NCI-H2196 treated with DMSO at 0.1 percent for 48 hours (cell line): ENCODE data around the gene GRK1.

Source experiments
- DNase-seq: peaks from one replicate; lab custom pipeline; 2025; ENCODE audit not compliant: unreplicated experiment; lab: John Stamatoyannopoulos, UW

The GRK1 gene

GRCh38 chr13:113774177-113775107, 107.4 kb downstream of the GRK1 start:
- no peak for DNase-seq

- no peak for DNase-seq
Measured at GRCh38 chr13:113775451-113776145, 108.6 kb downstream of the GRK1 start.

- peak; percentile 40 for DNase-seq
Measured at GRCh38 chr13:113776231-113777125, 109.5 kb downstream of the GRK1 start.

GRCh38 chr13:113777311-113778260, 110.6 kb downstream of the GRK1 start:
- no peak for DNase-seq

GRCh38 chr13:113781571-113781970, 114.6 kb downstream of the GRK1 start:
- no peak for DNase-seq

DNA sequence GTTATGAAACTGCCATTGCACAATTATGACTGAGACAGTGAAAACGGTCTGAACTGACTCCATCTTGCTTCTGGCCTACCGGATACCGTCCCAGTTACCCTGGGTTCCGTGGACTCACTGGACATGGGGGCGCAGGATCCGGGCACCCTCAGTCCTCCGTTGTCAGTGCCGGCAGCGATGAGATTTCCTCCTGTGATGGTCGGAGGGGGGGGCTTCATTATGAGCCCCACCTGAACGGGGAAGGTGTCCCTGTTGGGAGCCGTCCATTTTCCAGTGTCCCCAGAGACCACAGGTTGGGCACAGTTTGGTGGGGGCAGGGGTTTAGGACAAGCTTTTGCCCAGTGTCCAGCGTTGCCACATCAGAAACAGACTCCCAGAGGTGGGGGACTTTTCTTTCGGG, 115.5 kb downstream of the GRK1 start:
- DNase-seq = no peak

DNA sequence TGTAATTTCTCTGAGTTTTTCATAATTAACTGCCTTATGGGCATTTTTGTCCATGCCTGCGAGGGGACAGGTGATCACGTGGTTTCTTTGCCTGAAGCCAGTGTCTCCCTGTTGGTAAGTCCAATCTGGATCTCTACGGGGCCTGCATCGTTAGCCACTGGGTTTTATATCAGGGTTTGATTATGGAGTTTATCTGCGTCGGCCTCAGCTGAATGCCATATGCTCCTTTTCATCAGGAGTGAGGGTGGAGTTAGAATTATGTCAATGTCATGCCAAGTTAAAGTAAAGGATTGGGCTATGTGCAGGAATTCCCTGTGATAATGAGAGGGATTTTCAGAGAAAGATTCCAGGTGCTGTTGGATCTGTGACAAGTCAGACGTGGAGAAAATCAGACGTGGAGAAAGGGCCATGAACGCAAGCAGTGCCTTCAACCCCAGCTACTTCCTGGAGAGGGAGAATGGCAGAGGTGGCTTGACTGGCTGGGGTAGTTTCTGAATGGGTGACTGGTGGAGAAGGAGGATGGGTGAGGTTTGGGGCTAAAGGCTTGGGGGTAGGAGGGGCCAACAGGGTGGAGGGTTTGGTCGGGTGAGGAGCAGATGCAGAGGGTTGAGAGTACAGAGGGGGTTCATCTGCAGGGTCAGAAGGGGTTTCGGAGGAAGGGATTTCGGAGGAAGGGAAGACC, 116.3 kb downstream of the GRK1 start:
- DNase-seq = no peak

GRCh38 chr13:113783966-113784644, 117.1 kb downstream of the GRK1 start:
- DNase-seq = no peak

DNA sequence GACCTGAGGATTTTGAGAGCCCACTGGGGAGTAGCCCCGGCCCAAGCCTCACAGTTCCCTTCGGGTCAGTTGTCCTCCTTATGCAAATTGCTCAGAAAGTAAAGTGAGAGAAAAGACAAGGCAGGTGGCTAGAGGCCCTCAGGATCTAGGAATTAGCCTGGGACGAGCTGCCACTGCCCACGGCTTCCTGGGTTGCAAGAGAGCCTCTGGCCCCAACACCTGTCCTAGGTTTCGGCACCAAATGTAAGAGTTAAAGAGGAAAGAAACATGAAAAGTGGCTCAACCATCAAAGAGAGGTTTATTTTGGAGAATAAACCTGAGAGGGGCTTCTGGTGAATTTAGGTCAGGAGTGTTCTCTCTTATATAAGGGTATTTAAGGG, 117.6 kb downstream of the GRK1 start:
- DNase-seq = no peak

DNA sequence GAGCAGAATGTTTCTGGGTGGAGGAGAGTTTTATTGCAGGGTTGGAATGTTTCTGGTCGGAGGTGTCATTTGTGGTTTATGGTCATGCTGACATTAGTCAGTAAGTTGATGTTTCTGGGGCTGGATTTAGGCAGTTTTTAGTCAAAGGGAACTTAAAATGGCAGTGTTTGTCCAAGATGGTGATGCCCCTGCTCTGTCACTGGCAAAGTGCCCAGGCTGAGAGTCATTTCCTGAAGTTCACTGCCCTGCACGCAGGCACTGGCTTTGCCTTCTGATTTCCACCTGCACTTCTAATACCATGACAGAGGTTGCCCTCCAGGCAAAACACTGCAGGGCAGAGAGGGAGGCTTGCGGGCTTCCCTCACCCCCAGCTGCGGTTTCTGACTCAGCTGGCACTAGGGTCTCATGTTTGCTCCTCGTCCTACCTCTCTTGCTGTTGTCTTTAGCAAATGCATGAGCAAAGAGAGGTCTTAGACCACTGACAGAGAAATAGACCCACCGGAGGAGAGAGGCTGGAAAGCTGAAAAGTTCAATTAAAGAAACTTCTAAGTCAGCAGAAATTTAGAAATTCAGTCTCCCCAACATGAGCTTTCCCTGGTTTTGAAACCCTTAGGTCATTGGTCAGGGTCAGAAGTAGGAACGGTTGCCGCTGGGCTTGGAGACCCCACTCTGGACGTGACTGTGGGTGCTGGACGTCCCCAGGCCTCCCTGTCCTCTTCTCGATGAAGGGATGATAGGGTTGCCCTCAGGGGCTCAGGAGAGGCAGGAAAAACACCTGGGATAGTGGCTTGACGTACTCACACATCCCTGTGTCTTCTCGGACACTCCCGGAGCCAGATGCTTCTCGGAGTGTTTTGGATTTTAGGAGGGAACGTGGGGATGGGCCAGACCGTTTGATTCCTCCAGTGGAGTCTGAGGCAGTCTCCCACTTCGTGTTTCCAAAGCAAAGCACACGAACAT, 118.3 kb downstream of the GRK1 start:
- DNase-seq = no peak

DNA sequence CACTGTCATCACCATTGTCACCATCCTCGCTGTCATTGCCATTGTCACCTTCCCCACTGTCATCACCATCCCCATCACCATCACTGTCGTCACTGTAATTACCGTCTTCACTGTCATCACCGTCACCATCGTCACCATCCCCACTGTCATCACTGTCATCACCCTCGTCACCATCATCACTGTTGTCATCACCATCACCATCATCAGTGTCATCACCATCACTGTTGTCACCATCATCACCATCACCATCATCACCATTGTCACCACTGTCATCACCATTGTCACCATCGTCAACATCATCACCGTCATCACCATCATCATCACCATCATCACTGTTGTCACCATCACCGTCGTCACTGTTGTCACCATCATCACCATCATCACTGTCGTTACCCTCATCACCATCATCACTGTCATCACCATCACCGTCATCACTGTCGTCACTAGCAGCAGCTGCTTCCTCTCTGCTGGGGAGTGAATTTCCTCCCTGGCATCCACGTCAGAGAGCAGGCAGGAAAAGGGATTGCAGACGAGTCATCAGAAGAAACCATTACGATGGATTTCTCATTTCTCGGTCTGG, 119.3 kb downstream of the GRK1 start:
- DNase-seq = no peak
